HL-60/S4 treated with phorbol 12-myristate 13-acetate at 8.2 ng/mL for 4 days and 3 days (cell line): ENCODE results near the gene CDKAL1.

ENCODE experiments used
- in situ Hi-C: fragments of 300-500 bp; cut with MboI; formaldehyde crosslinking; loops from 2 replicates; pipeline ENCODE4 v1.15.0; 2022; ENCODE audit warnings: low sequenced_read_pairs

Gene CDKAL1

GRCh38 chr6:20548264-20548663 is 14.0 kb downstream of the CDKAL1 start:
- in situ Hi-C loops, result loop anchor here (25.0 kb wide), 1 partner anchor 461 kb away; no protein-coding TSS in a partner anchor

- in situ Hi-C loops, result loop anchor here (25.0 kb wide), 1 partner anchor 462 kb away; no protein-coding TSS in a partner anchor
Measured at GRCh38 chr6:20549398-20549797, 15.1 kb downstream of the CDKAL1 start.

- in situ Hi-C loops, result loop anchor here (25.0 kb wide), 1 partner anchor 1033 kb away; the partner anchor contains the start of gene SOX4
Measured at GRCh38 chr6:20554326-20554725, 20.1 kb downstream of the CDKAL1 start.

GRCh38 chr6:20554817-20555216 is 20.6 kb downstream of the CDKAL1 start:
- in situ Hi-C loops, result loop anchor here (25.0 kb wide), 1 partner anchor 1032 kb away; the partner anchor contains the start of gene SOX4

- in situ Hi-C loops, result loop anchor here (25.0 kb wide), 1 partner anchor 1027 kb away; the partner anchor contains the start of gene SOX4
Measured at GRCh38 chr6:20559924-20560551, 25.8 kb downstream of the CDKAL1 start.

GRCh38 chr6:20563377-20563776 is 29.1 kb downstream of the CDKAL1 start:
- in situ Hi-C loops, result loop anchor here (25.0 kb wide), 1 partner anchor 1024 kb away; the partner anchor contains the start of gene SOX4

- in situ Hi-C loops, result loop anchor here (25.0 kb wide), 1 partner anchor 1023 kb away; the partner anchor contains the start of gene SOX4
Measured at GRCh38 chr6:20564269-20564668, 30.0 kb downstream of the CDKAL1 start.

GRCh38 chr6:20564777-20565176 is 30.5 kb downstream of the CDKAL1 start:
- in situ Hi-C loops, result loop anchor here (25.0 kb wide), 1 partner anchor 1023 kb away; the partner anchor contains the start of gene SOX4

GRCh38 chr6:20565342-20565741 is 31.1 kb downstream of the CDKAL1 start:
- in situ Hi-C loops, result loop anchor here (25.0 kb wide), 1 partner anchor 1022 kb away; the partner anchor contains the start of gene SOX4

- in situ Hi-C loops, result loop anchor here (25.0 kb wide), 1 partner anchor 1021 kb away; the partner anchor contains the start of gene SOX4
Measured at GRCh38 chr6:20566109-20566508, 31.9 kb downstream of the CDKAL1 start.

- in situ Hi-C loops, result loop anchor here (25.0 kb wide), 1 partner anchor 1018 kb away; the partner anchor contains the start of gene SOX4
Measured at GRCh38 chr6:20569000-20569610, 34.8 kb downstream of the CDKAL1 start.

- in situ Hi-C loops, result loop anchor here (25.0 kb wide), 1 partner anchor 1016 kb away; the partner anchor contains the start of gene SOX4
Measured at GRCh38 chr6:20571261-20571660, 37.0 kb downstream of the CDKAL1 start.

GRCh38 chr6:20572288-20572687 is 38.0 kb downstream of the CDKAL1 start:
- in situ Hi-C loops, result loop anchor here (25.0 kb wide), 1 partner anchor 1015 kb away; the partner anchor contains the start of gene SOX4

GRCh38 chr6:20572940-20573339 is 38.7 kb downstream of the CDKAL1 start:
- in situ Hi-C loops, result loop anchor here (25.0 kb wide), 1 partner anchor 1014 kb away; the partner anchor contains the start of gene SOX4

- in situ Hi-C loops, result loop anchor here (25.0 kb wide), 1 partner anchor 1013 kb away; the partner anchor contains the start of gene SOX4
Measured at GRCh38 chr6:20574355-20574754, 40.1 kb downstream of the CDKAL1 start.

- in situ Hi-C loops, result no loop called here
Measured at GRCh38 chr6:20575125-20575524, 40.9 kb downstream of the CDKAL1 start.

- in situ Hi-C loops, result no loop called here
Measured at GRCh38 chr6:20575704-20576451, 41.6 kb downstream of the CDKAL1 start.

GRCh38 chr6:20577173-20577688 is 43.0 kb downstream of the CDKAL1 start:
- in situ Hi-C loops, result no loop called here

- in situ Hi-C loops, result no loop called here
Measured at GRCh38 chr6:20581070-20581469, 46.8 kb downstream of the CDKAL1 start.
